ENCODE results near the gene GRHPR.
"Not testable (repeated sequence)": the region's sequence is repeated elsewhere in the genome, so short reads cannot be mapped to it uniquely, and the experiment has no call there.

GRHPR gene

DNA sequence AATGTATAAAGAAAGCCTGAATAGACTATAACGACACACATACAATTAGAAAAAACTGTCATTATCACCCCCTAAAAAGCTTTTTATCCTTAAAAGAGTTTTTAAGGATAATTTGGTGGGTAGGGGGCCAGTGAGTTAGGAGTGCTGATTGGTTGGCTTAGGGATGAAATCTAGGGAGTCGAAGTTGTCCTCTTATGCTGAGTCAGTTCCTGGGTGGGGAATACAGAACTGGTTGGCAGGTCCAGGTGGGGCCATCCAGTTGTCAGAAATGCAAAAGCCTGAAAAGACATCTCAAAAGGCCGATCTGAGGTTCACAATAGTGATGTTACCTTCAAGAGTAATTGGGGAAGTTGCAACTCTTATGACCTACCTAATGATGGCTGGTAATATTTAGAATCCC, 29.1 kb downstream of the GRHPR start:
- DNase-seq, result no peak

DNA sequence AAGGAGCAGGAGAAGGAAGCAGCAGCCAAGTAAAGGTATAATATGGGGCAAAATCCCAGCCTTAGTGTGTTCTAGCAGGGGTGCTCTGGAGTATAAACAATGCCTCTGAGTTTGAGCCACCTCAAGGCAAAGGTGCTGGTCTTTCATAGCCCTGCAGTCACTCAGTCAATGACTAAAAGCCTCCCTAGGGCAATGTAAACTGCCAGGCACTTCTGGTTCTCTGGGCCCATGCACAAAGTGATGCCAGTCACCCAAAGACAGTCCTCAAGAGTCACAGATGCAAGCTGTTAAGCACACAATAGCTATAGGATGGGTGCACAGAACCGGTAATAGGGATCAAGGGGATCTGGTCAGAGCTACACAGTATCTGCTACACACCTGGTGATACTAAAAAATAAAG, 30.1 kb downstream of the GRHPR start:
- no peak for DNase-seq

DNA sequence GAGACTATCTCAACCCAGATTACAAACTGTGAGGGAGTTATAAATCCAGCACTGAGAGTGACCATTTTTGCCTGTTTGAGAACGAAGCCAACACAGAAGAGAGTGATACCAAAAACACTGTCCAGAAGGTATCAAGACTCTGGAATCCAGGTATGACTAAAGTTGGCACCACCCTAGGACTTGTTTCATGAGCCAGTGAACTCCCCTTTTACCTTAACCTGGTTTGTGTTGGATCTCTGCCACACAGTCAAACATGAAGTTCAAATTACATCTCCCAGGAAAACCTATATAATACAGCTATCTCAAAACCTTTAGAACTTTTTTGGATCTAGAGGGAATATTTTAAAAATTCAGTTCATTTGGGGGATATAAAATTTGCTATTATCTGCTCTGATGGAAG, 31.3 kb downstream of the GRHPR start:
- DNase-seq, result no peak

DNA sequence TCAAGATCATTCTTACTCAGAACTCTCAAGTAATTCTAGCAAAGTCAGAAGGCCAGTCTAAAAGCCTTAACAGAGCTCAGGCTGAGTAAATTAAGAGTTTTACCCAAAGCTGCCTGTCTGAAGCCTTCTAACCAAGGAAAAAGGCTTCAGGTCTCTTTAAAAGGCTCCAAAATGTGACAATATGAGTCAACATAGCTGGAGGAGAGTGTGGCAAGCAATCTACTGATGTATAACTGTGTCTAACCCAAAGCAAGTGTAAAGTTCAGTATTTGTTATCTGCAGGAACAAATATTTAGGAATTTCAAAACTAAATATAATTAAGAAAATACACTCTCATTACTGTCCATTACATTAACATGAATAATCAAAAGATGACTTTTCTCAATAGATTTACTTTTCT, 31.7 kb downstream of the GRHPR start:
- no peak for DNase-seq

DNA sequence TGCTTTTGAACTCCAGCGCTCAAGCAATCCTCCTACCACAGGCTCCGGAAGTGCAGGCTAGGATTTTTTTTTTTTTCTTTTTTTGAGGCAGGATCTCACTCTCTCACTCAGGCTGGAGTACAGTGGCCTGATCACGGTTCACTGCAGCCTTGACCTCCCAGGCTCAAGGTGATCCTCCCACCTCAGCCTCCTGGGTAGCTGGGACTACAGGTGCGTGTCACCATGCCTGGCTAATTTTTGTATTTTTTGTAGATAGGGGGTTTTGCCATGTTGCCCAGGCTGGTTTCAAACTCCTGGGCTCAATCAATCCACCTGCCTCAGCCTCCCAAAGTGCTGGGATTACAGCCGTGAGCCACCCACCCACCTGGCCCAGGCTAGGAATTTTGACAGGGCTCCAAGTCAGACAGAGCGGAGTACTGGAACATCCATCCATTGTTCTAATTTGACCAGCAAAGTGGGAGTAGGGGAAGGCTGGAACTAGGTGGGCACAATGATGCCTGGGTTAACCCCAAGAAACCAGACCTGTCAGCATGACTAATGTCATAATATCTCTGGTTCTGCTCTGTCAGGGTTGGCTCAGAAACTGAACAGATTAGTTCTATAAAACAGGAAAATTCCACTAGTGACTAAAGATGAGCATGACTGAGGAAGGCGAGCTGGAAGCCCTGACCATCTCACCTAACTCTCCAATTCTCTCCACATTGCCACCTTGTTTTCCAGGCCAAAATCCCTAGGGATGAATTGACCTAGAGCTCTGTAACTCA, 33.6 kb downstream of the GRHPR start:
- DNase-seq, result no peak

DNA sequence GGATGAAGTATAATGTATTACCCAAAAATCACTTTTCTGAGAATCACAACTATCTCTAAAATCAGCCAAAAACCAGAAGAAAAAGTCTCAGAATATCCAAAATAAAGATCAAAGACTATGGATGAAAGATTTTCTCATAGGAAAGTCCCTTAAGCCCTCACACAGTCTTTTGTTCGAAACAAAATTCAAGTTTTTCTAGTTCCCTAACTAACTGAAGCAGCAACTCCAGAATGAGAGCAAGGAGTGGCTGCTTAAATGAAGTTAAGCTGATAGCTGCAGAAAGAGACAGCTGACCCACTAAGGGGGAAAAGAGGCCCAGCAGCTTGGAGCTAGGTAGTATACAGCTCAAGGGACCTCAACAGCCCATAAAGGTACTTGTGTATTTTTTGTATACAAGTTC, 34.3 kb downstream of the GRHPR start:
- DNase-seq, result no peak

DNA sequence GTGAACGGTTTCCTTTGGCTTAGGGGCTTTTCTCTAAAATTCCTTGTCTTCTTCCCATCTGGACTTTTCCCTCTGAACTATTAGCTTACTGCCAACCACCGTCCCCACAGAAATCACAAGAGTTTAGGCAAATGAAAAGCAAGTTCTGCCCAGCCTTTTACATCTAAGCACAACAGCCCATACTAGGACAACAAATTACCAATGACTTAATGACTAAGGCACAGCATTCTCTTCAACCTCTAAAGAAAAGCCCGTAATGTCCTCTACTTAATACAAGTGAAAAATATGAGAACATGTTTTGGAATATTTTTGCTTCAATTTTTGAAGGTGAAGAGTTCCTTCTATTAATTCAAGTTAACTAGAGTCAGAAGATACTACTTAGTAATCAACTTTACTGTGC, 41.5 kb downstream of the GRHPR start:
- no peak for DNase-seq

DNA sequence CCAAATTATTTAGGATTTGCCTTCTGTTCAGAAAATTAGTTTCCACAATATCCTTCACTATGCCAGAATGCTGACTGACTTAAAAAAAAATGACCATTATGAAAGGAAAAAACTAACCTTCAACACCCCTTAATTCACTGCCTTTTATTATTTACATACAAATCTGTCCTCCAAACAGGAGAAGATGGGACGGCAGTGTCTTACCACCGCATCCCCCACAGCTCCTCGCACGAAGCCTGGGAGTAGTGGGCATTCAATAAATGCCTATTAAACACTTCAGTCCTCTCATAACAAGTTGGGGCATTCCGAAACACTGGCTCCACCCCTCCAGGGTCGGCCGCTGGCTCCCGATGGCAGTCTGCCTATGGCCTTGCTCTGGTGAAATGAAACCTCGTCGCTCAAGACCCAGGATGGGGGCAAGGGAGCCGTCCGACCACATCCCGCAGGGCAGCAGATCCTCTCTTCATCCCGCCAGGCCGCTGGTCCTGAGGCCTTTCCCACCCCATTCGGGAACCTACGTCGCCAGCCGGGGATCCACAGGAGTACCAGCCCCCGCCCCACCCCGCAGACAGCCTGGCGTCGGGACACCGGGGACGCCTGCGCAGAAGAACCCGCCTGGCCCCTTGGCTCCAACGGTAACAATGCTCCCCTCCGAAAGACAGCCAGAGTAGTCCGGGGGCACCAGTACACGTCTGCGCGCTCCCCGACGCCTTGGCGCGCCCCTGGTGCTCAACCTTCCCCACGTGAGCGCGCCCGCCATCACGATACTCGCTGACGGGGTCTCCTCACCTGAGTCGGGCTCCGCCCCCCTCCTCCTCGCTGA, 42.1 kb downstream of the GRHPR start:
- peak; percentile 92 for DNase-seq

DNA sequence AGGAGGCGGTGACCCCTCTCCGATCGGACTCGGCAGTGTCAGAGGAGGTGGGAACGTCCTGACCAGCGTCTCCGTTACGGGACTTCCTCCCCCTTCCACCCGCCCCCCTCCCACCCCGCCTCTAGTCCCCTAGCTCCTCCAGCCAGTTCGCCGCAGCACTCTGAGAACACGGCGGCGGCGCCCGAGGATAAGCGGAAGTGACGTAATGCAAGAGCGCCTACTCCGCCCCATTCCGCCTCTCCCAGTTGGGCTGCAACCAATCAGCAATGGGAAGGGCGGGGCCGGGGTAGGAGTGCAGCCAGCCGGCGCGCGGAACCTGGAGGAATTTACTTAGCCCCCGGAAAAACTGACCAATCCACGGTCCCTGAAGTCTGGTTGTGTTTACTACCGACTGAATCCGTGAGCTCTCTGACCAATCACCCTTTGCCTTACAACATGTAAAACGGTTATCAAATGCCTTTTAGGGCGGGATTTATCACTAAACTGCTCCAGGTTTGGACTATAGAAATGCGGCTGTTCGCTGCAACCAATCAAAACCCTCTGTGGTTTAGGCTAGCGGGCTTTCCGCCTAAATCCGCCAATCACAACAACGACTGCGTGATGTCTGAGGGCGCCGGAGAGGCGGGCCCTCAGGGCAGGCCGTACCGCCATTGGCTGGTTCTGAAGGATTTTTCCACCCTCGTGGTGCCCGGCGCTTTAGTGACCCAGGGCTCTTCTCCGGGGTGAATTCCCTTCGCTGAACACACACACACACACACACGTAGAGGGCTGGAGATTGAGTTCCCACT, 42.9 kb downstream of the GRHPR start, which contains the start of gene ZBTB5:
Gene ZBTB5 (minus strand): TSS at position 202 of the 788 bp plus-strand sequence. CDS start 22,899 bp downstream, outside the sequence.
- DNase-seq, result peak; percentile 99

DNA sequence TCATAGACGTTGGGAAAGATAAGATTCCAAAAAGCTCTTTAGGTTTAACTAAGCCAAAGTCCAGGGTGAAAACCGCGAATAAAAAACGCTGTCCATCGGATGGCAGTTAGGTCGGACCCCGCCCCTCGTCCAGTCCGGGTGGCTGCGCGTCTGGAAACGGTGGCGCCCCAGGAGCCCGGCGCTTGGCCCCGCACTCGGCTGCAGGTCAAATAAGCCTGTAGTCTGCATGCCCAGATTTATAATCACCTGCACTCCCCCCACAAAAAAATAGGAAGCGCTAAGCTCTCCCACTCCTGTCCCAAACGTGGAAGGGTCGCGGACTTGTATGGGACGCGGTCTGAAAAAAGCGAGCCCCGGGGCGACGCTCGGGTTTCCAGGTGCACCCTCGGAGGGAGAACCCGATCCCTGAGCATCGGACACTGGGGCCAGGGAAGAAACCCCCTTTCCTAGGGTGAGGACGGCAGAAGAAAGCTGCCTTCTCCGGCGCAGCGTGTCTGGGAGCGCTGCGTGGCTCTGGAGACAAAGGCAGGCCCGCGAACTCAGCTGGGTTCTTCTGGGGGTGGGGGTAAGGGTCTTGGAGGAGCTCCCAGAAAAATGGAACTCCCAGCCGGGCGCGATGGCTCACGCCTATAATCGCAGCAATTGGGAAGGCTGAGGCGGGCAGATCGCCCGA, 43.7 kb downstream of the GRHPR start:
- peak; percentile 89 for DNase-seq

DNA sequence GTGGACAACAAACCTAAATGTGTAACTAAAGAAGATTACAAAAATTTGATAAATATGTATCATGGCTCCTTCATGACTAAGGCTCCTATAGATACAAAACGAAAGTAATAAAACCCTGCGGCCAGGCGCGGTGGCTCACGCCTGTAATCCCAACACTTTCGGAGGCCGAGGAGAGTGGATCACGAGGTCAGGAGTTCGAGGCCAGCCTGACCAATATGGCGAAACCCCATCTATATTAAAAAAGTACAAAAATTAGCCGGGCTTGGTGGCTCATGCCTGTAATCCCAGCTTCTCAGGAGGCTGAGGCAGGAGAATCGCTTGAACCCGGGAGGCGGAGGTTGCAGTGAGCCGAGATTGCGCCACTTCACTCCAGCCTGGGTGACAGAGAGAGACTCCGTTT, 45.0 kb downstream of the GRHPR start:
- not testable (repeated sequence) for DNase-seq

DNA sequence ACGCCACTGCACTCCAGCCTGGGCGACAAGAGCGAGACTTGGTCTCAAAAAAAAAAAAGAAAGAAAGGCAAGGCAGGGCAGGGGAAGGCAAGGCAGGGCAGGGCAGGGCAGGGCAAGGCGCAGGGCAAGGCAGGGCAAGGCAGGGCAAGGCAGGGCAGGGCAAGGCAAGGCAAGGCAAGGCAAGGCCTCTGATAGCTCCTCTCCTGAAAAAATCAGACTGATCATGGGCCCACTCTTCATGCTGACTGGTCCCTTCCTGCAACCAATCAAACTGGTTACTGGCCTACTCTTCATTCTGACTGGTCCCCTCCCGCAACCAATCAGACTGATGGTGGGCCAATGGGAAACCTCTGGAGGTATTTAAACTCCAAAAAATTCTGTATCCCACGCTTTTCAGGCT, 46.1 kb downstream of the GRHPR start:
- DNase-seq, result no peak

DNA sequence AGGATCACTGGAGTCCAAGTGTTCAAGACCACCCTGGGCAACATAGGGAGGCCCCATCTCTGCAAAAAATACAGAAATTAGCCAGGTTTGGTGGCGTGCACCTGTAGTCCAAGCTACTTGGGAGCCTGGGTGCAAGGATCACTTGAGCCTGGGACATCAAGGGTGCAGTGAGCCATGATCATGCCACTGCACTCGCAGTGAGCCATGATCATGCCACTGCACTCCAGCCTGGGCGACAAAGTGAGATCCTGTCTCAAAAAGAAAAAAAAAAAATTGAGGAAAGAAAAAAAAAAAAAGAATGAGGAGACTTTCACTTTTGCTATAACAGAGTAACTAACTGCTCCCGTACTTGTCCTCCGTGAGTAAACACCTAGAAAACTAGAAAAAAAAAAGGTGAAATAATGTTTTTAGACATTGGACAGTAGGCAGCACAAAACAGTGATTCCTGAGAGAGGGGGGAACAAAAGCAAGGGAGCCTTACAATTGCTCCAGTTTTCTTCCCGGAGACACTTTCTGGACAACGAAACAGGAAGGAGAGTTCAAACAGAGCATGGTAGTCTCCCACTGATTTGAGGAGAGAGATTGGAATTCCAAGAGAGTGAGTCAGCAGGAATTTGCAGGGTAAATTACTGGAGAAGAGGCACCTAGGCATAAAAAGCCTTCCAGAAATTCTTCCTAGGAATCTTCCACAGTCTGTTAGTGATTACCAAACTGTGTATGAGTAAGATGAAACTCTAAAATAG, 49.6 kb downstream of the GRHPR start:
- DNase-seq, result no peak

DNA sequence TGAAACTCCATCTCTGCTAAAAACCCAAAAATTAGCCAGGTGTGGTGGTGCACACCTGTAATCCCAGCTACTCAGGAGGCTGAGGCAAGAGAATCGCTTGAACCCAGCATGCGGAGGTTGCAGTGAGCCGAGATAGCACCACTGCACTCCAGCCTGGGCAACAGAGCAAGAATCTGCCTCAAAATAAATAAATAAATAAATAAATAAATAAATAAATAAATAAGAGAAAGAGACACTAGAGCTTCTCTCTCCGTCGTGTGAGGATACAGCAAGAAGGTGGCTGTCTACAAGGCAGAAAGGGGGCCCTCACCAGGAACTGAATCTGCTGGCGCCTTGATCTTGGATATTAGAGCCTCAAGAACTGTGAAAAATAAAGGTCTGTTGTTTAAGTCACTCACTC, 51.5 kb downstream of the GRHPR start:
- DNase-seq, result not testable (repeated sequence)

DNA sequence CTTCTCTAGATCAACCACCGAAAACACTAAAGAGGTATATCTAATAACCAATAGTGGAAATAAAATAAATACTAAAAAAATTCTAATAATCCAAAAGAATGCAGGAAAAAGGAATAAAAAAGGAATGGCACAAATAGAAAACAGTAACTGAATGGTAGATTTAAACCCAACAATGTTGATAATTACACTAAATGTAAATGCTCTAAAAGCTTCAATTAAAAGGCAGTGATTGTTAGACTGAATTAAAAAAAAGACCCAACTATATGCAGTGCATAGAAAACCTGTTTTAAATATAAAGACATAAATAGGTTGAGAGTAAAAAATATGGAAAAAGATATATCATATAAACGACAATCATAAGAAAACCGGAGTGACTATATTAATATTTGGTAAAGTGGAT, 51.9 kb downstream of the GRHPR start:
- no peak for DNase-seq

DNA sequence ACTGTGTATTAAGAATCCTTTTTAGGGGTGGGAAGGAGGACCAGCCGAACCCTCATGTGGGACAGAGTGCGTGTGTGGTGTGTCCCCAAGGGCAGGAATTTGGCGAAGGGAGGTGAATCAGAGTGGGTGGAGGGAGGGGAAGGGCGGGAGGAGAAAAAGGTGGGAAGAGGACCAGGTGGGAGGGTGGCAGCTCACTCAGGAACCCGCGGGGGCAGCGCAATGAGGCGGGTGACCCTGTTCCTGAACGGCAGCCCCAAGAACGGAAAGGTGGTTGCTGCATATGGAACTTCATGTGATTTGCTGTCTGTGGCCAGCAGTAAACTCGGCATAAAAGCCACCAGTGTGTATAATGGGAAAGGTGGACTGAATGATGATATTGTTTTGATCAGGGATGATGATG, 54.4 kb downstream of the GRHPR start:
- DNase-seq, result no peak

DNA sequence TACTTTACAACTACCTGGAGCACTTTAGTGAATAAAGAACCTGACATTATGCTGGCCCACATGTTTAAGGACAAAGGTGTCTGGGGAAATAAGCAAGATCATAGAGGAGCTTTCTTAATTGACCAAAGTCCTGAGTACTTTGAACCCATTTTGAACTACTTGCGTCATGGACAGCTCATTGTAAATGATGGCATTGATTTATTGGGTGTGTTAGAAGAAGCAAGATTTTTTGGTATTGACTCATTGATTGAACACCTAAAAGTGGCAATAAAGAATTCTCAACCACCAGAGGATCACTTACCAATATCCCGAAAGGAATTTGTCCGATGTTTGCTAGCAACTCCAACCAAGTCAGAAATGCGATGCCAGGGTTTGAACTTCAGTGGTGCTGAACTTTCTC, 54.9 kb downstream of the GRHPR start:
- not testable (repeated sequence) for DNase-seq

DNA sequence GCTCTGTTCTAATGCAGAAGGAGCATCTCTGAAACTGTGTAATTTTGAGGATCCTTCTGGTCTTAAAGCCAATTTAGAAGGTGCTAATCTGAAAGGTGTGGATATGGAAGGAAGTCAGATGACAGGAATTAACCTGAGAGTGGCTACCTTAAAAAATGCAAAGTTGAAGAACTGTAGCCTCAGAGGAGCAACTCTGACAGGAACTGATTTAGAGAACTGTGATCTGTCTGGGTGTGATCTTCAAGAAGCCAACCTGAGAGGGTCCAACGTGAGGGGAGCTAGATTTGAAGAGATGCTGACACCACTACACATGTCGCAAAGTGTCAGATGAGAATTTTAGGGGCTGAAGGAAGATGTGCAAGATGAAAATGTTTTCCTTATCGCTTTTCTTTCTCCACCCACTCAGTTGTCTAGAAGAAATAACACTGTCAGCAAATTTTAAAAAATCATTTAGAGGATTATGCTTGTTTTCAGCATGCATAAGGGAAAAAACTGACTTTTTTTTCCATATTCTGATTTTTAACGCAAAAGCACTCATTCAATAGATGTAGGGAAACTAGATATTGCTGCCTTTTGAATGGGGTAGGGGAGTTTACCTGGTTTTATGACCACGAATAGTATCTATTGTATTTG, 55.6 kb downstream of the GRHPR start:
- not testable (repeated sequence) for DNase-seq

DNA sequence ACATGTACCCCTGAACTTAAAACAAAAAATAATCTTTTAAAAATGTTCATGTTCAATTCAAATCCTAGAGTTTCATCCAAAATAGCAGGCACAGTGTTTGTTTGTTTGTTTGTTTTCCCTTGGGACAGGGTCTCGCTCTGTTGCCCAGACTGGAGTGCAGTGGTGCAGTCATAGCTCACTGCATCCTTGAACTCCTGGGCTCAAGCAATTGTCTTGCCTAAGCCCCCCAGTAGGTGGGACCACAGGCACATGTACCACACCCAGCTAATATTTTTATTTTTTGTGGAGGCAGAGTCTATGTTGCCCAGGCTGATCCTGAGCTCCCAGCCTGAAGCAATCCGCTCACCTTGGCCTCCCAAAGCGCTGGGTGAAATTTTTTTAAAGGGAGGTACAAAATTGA, 58.3 kb downstream of the GRHPR start:
- DNase-seq, result no peak

DNA sequence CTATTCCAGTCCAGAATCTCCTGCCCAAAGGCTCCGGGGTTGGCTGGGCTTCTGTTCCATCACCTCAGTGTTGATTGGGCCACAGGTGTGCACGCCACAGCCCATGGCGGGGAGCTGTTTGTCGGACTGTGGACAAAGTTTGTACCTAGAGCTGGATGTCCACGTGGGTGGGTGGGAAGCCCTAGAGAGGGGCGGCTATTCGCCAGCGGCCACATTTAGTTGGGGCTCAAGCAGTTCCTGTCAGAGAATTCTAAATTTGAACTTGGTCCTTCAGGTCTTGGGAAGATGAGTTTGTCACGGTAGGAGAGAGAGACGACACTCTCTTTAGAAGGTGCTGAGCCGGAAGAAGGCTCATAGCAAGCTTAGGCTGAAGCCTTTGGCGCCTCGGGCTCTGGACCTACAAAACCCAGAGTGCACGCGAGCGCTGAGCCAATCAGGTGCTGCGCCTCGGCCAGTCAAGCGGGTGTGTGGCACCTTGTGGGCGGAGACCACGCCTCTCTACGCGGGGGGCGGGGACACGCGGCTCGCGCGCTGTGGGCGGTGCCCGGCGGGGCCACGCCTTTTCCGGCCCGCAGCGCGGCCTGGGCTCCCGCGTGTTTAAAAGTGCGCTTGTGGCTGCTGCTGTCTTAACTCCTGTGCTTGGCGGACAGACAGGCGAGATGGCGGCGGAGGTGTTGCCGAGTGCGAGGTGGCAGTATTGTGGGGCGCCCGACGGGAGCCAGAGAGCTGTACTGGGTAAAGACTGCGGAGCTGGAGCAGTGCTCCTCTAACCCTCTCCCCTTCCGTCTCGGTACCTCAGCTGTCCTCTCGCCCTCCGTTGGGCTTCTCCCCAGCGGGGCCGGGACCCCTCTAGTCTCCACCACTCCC, 63.1 kb downstream of the GRHPR start, which contains the start of gene POLR1E:
Gene POLR1E (plus strand): TSS at position 560 of the 867 bp plus-strand sequence. CDS start 100 bp downstream, at position 660.
- DNase-seq, result peak; percentile 72
